Neural crest cell (in vitro differentiated cells): ENCODE data around the gene ASPSCR1. TPM values are rescaled to one million over a fixed set of nuclear protein-coding genes. Genes with fewer than 3 reads are reported as not detected.
A peak's percentile ranks its signal among the peaks of the same experiment; 100 is the strongest.

Source experiments
- DNase-seq: peaks from one replicate; pipeline ENCODE4 v3.0.0; 2021; ENCODE audit warnings: low read depth, mixed read lengths, low spot score
- H3K27ac Mint-ChIP-seq: one replicate; pipeline ENCODE4 v1.8.0; 2021; ENCODE audit warnings: mild to moderate bottlenecking, mixed read lengths; ENCODE audit not compliant: unreplicated experiment
- H3K27me3 Mint-ChIP-seq: 2 replicates; pipeline ENCODE4 v1.8.0; 2021; ENCODE audit warnings: low read depth, mild to moderate bottlenecking, mixed read lengths
- H3K36me3 Mint-ChIP-seq: 2 replicates; pipeline ENCODE4 v1.8.0; 2021; ENCODE audit warnings: low read depth, mild to moderate bottlenecking, mixed read lengths
- H3K4me1 Mint-ChIP-seq: 2 replicates; pipeline ENCODE4 v1.8.0; 2021; ENCODE audit warnings: mixed read lengths
- H3K4me3 Mint-ChIP-seq: one replicate; pipeline ENCODE4 v1.8.0; 2021; ENCODE audit warnings: mild to moderate bottlenecking, mixed read lengths
- H3K9me3 Mint-ChIP-seq: 2 replicates; pipeline ENCODE4 v1.8.0; 2021; ENCODE audit warnings: mixed read lengths
- total RNA-seq: library from RNA; stranded (reverse); gene quantifications from 2 replicates; pipeline ENCODE4 v1.2.1, GENCODE V29; 2021
- TF ChIP-seq, protein P1 (sequence below): fragments of 200-600 bp; sonication (generic); conservative IDR thresholded peaks from 2 replicates; pipeline ENCODE4 v1.5.0; 2021; ENCODE audit warnings: antibody characterized with exemption, mild to moderate bottlenecking

Gene ASPSCR1
- total RNA-seq, 1 donor from 2014 or later, result 51.9 TPM

DNA sequence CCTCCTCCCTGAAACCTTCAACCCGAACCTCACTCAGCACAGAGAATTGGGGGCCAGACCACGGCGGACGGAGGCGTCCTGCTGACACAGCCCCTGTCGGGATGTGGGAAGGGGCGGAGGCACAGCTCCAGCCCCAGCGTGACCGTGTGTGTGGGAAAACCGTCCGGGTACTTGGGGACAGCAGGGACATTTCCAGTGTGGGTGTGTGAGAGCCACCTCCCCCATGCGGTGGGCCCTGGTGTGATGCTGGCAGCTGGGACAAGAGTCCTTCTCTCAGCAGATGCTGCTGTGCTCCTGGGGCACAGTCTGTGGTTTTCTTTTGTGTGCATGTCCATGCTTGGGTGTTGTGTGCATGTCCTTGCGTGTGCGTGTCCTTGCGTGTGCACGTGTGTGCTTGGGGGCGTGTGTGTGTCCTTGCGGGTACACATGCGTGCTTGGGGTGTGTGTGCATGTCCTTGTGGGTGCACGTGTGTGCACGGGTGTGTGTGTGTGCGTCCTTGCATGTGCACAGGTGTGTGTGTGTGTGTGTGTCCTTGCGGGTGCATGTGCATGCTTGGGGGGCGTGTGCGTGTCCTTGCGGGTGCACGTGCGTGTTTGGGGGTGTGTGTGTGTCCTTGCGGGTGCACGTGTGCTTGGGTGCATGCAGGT is 28.4 kb downstream of the ASPSCR1 start:
- Mint-ChIP-seq H3K4me1 (peaks cover 17% of the 10 kb centered on the region), H3K9me3 (no peaks in the 10 kb centered on the region), H3K36me3 (no peaks in the 10 kb centered on the region), H3K27me3 (no peaks in the 10 kb centered on the region), H3K27ac (no peak overlapping the region), H3K4me3 (peak overlapping the region; percentile 27)
- TF ChIP-seq, protein P1, sequence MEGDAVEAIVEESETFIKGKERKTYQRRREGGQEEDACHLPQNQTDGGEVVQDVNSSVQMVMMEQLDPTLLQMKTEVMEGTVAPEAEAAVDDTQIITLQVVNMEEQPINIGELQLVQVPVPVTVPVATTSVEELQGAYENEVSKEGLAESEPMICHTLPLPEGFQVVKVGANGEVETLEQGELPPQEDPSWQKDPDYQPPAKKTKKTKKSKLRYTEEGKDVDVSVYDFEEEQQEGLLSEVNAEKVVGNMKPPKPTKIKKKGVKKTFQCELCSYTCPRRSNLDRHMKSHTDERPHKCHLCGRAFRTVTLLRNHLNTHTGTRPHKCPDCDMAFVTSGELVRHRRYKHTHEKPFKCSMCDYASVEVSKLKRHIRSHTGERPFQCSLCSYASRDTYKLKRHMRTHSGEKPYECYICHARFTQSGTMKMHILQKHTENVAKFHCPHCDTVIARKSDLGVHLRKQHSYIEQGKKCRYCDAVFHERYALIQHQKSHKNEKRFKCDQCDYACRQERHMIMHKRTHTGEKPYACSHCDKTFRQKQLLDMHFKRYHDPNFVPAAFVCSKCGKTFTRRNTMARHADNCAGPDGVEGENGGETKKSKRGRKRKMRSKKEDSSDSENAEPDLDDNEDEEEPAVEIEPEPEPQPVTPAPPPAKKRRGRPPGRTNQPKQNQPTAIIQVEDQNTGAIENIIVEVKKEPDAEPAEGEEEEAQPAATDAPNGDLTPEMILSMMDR, result no peak
- DNase-seq, result no peak

DNA sequence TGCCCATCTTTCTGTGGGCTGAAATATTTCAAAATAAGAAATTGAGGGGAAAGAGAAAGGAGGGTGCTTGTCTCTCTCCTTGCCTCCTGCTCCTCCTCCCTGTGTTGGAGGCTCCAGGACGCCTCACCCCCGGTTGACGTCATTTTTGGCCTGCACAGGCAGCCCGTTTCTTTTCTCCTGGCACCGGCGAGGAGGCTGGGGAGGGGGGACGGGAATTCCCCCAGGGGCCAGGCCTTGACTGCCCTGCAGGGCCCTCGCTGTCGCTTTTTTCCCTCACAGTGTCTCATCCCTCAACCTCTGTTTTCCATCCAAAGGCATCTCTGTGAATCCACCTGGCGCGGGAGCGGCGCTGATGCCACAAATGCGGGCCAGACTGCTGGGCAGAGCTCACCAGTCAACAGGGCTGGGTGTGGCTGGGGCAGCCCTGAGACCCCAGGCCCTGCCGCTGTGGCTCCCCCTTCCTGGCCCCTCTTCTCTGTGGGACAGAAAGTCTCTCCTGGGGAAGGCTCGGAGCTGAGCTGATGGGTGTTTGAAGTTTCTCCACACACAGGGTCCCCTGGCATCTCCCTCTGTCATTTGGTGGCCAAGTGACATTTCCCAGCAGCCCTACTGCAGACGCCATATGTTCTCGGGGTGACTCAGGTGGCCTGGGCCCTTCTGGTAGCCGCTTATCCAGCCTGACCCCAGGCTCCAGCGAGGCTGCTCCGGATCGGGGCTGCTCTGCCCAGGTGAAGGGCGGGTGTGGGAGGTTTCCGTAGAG is 29.2 kb downstream of the ASPSCR1 start:
- no peaks in the 10 kb centered on the region for H3K9me3 Mint-ChIP-seq
- H3K4me3 Mint-ChIP-seq, result peak overlapping the region; percentile 27
- H3K27ac Mint-ChIP-seq, result no peak overlapping the region
- H3K27me3 Mint-ChIP-seq, result no peaks in the 10 kb centered on the region
- DNase-seq, result no peak
- no peaks in the 10 kb centered on the region for H3K36me3 Mint-ChIP-seq
- peaks cover 17% of the 10 kb centered on the region for H3K4me1 Mint-ChIP-seq
- TF ChIP-seq, protein P1, result no peak

DNA sequence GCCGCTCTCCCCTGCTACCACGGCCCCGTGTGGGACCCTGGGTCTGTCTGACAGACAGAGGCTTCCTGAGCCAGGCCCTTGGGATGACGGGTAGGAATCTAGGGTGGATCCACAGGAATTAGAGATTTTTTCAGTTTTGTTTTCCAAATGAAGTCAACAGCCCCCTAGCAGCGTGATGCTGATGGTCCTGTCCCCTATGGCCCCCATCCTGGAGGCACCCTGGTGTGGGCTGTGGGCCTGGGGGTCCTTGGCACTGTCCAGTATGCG is 29.7 kb downstream of the ASPSCR1 start:
- Mint-ChIP-seq H3K4me1 (peaks cover 20% of the 10 kb centered on the region), H3K27me3 (no peaks in the 10 kb centered on the region), H3K4me3 (no peak overlapping the region), H3K36me3 (no peaks in the 10 kb centered on the region), H3K9me3 (no peaks in the 10 kb centered on the region), H3K27ac (no peak overlapping the region)
- no peak for DNase-seq
- TF ChIP-seq, protein P1, result no peak

DNA sequence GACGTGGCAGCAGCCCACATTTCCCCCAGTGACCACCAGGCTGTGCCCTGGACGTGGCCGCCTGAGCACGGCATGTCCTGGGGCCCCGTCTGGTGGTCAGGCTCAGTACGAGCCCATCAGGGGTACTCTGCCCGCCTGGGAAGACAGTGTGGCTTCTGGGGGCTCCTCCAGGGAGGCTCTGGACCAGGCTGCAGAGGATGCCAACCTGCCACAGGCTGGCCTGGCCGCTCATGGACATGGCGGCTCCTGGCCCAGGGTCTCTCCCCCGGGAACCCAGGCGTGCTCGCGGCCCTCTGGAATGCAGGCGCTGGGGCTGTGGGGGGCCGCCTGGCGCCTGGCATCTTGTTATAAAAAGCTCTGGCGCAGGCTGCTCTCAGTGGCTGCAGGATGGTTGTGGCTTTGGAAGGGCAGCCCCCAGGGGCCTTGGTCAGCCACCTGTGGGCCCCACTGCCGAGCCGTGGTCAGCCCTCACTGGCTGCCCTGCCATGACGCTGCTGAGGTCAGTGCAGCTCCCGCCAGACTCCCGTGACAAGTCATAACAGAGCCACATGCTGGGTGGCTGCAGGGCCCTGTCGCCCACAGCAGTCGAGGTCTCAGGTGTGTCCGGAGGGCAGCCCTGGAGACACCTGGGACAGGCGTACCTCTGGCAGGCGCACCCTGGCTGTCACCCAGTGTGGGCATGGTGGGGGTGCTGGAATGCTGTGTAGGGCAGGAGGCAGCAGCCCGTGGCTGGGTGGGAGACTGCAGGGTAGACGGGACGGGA is 30.2 kb downstream of the ASPSCR1 start:
- TF ChIP-seq, protein P1, result no peak

DNA sequence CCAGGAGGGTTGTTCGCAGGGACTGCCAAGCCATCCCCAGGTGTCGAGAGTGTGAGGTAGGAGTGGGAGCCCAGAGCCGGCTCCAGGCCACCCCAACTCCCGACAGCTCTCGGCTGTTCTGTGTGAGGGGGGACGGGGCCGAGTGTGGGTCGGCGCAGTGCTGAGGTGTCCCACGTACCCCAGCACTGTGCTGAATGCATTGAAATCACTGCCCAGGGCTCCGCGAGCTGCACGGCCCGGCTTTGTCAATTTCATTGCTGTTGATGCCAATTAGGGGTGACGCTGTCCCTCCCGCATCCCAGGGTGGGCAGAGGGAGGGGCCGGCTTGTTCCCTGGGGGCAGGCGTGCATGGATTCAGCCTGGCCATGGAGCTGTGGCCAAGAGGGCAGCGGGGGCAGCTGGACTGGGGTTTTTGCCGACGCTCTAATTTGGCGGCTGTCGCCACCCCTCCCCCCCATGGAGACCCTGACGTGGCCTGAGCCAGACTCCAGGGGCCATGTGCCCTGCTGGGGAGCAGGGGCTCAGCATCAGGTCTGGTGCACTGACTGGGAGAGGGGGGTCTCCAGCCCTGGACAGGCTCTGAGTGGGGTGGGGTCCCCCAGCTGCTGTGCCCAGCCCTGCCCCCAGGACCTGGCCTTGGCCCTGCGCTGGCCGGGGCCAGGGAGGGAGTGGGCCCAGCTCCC is 31.0 kb downstream of the ASPSCR1 start:
- Mint-ChIP-seq H3K36me3 (no peaks in the 10 kb centered on the region), H3K9me3 (no peaks in the 10 kb centered on the region)

More for the DNA sequence above, 30.2 kb downstream of the ASPSCR1 start:
- no peak overlapping the region for H3K4me3 Mint-ChIP-seq
- peaks cover 21% of the 10 kb centered on the region for H3K4me1 Mint-ChIP-seq
- no peaks in the 10 kb centered on the region for H3K27me3 Mint-ChIP-seq
- no peak overlapping the region for H3K27ac Mint-ChIP-seq
- DNase-seq, result no peak
- no peaks in the 10 kb centered on the region for H3K36me3 Mint-ChIP-seq
- no peaks in the 10 kb centered on the region for H3K9me3 Mint-ChIP-seq

More for the DNA sequence above, 31.0 kb downstream of the ASPSCR1 start:
- Mint-ChIP-seq H3K27me3 (no peaks in the 10 kb centered on the region), H3K27ac (no peak overlapping the region), H3K4me3 (no peak overlapping the region), H3K4me1 (peaks cover 19% of the 10 kb centered on the region)
- no peak for DNase-seq
- TF ChIP-seq, protein P1, result no peak
